UCSD-AML1 (cell line): Measurements from ENCODE around the gene ARHGEF17.
A peak's percentile ranks its signal among the peaks of the same experiment; 100 is the strongest.

Source experiments
- DNase-seq: peaks from one replicate; lab custom pipeline; 2025; ENCODE audit not compliant: unreplicated experiment; lab: John Stamatoyannopoulos, UW

The ARHGEF17 gene

GRCh38 chr11:73379189-73379880 lies 71.3 kb downstream of the ARHGEF17 start:
- DNase-seq = no peak

GRCh38 chr11:73380331-73380730 lies 72.3 kb downstream of the ARHGEF17 start:
- DNase-seq = no peak

GRCh38 chr11:73380897-73381410 lies 72.9 kb downstream of the ARHGEF17 start:
- DNase-seq = no peak

GRCh38 chr11:73381589-73381988 lies 73.5 kb downstream of the ARHGEF17 start:
- no peak for DNase-seq

GRCh38 chr11:73382183-73382582 lies 74.1 kb downstream of the ARHGEF17 start:
- no peak for DNase-seq

- DNase-seq = no peak
These were observed 74.7 kb downstream of the ARHGEF17 start for GRCh38 chr11:73382747-73383146.

- no peak for DNase-seq
These were observed 75.4 kb downstream of the ARHGEF17 start for GRCh38 chr11:73383249-73384124.

- DNase-seq = no peak
These were observed 76.0 kb downstream of the ARHGEF17 start for GRCh38 chr11:73384125-73384441.

- no peak for DNase-seq
These were observed 76.4 kb downstream of the ARHGEF17 start for GRCh38 chr11:73384531-73384871.

- DNase-seq = peak; percentile 92
These were observed 77.0 kb downstream of the ARHGEF17 start for GRCh38 chr11:73384872-73385689.

- DNase-seq = peak; percentile 68
These were observed 77.9 kb downstream of the ARHGEF17 start for GRCh38 chr11:73386016-73386415.

- DNase-seq = no peak
These were observed 78.5 kb downstream of the ARHGEF17 start for GRCh38 chr11:73386546-73386945.

GRCh38 chr11:73387594-73388264 lies 79.7 kb downstream of the ARHGEF17 start:
- no peak for DNase-seq

- DNase-seq = peak; percentile 79
These were observed 80.4 kb downstream of the ARHGEF17 start for GRCh38 chr11:73388265-73389133.

- no peak for DNase-seq
These were observed 81.1 kb downstream of the ARHGEF17 start for GRCh38 chr11:73389134-73389525.

- no peak for DNase-seq
These were observed 81.8 kb downstream of the ARHGEF17 start for GRCh38 chr11:73389916-73390315.

GRCh38 chr11:73390601-73391565 lies 82.8 kb downstream of the ARHGEF17 start:
- no peak for DNase-seq

- no peak for DNase-seq
These were observed 83.6 kb downstream of the ARHGEF17 start for GRCh38 chr11:73391665-73392064.
